Esophagus squamous epithelium (tissue), 4 donors: ENCODE data around the gene TMIGD3.

Experiments used
- POLR2A ChIP-seq, 4 donors: fragments of 450-650 bp; IDR thresholded peaks; one replicate each; pipeline ENCODE4 v1.6.1; 2017; ENCODE audit warnings: antibody characterized with exemption in 4 of 4, mild to moderate bottlenecking in 4 of 4, moderate library complexity in 3 of 4
- TF ChIP-seq, protein P1 (sequence below), 6 experiments: fragments of 450-650 bp in 4 of 6; fragments of 200-600 bp in 2 of 6; sonication (generic) in 2 of 6; IDR thresholded peaks; one replicate each; pipeline ENCODE4 v1.5.1; 2016 to 2019; ENCODE audit warnings: antibody characterized with exemption in 6 of 6, mild to moderate bottlenecking in 4 of 6, moderate library complexity in 4 of 6

DNA sequence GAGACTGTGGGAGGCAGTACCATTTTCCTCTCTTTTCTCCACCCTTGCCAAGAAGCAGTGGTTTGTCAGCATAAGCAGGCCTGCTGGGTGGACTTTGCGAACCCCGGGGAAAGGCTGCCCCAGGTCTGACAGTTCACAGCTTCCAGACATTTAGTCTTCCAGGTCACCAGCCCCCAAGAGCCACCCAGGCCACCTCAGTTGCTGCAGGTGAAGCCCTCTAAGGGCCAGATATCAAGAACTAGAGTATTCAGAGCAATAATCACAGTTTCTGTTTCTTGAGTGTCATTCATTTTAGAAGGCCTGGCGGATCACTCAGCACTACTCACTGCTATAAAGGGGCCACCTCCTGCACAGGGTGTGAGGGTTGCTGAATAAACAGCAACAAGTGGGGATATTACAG lies 9.5 kb upstream of the TMIGD3 start:
- no peak for TF ChIP-seq POLR2A (IDR thresholded peaks at IDR 0.05)
- TF ChIP-seq, protein P1, sequence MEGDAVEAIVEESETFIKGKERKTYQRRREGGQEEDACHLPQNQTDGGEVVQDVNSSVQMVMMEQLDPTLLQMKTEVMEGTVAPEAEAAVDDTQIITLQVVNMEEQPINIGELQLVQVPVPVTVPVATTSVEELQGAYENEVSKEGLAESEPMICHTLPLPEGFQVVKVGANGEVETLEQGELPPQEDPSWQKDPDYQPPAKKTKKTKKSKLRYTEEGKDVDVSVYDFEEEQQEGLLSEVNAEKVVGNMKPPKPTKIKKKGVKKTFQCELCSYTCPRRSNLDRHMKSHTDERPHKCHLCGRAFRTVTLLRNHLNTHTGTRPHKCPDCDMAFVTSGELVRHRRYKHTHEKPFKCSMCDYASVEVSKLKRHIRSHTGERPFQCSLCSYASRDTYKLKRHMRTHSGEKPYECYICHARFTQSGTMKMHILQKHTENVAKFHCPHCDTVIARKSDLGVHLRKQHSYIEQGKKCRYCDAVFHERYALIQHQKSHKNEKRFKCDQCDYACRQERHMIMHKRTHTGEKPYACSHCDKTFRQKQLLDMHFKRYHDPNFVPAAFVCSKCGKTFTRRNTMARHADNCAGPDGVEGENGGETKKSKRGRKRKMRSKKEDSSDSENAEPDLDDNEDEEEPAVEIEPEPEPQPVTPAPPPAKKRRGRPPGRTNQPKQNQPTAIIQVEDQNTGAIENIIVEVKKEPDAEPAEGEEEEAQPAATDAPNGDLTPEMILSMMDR (IDR thresholded peaks at IDR 0.05), result no peak
